GM19324 (cell line): ENCODE measurements around the gene MDN1.
A peak's percentile ranks its signal among the peaks of the same experiment; 100 is the strongest.
"Not testable (repeated sequence)": the region's sequence is repeated elsewhere in the genome, so short reads cannot be mapped to it uniquely, and the experiment has no call there.

Experiments used
- ATAC-seq: cut with Tn5 transposase; IDR thresholded peaks from one replicate; pipeline ENCODE4 v1.9.1; 2021; ENCODE audit warnings: mild to moderate bottlenecking, moderate library complexity; ENCODE audit not compliant: unreplicated experiment, low FRiP score

Gene MDN1

GRCh38 chr6:89781070-89782034, 38.2 kb downstream of the MDN1 start:
- no peak for ATAC-seq

DNA sequence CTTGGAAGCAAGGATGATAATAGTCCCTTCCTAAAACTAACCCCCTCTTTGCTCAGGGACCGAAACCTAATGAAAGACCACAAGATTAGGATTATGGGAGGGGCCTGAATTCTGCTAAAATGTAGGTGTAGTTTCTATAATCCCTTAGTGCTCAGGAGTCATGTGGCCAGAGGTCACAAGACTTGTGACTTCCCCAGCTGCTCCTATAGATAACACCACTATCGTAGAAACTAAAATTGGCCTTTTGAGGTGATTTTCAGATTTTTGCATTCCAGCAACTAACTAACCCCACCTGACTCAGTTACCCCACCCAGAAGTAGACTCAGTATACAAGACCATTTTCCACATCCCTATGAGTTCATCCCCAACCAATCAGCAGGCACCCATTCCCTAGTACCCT, 42.1 kb downstream of the MDN1 start:
- ATAC-seq, result no peak

DNA sequence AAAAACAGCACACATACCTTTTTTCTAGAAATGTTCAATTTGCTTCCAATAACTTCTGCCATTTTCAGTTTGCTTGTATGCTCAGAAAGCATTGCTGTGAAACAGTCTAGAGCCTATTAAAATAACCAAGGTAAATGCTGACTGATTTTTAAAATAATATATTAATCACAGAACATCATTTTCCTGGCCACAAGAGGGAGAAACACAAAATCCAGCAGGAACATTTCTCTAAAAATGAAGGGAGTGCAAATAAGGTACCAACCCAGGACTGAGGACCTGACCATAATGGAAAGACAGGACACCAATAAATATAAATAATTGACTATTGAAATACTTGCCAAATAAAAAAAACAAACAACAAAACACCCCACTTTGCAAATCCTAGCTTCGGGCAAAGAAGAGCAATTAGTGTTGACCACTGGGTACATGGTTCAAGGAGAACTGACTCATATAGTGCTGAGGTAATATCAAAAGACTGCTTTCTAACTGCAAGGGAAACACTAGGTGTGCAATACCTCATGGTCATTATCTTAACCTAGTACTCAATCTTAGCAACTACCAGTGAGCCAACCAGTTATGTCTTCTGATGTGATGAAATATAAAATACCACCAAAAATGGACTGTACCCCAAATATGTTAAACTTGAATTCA, 42.9 kb downstream of the MDN1 start:
- no peak for ATAC-seq

DNA sequence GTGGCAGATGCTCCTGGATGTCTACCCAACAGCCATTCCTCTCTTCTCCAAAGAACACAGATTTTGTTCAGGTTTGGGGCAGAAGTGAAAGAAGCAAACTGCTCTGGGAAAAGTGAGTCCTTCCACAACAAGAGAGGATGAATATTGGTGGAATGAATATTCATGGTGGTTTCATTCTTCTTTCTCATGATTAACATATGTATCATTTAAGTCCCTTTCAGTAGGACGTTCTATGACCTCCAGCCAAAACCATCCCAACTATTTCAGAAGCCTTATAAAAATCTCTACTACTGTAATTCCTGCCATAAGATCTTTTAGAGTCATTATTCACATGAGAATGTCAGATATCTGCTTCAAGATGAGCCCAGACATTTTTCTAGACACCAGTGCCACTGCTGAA, 44.4 kb downstream of the MDN1 start:
- ATAC-seq, result no peak

DNA sequence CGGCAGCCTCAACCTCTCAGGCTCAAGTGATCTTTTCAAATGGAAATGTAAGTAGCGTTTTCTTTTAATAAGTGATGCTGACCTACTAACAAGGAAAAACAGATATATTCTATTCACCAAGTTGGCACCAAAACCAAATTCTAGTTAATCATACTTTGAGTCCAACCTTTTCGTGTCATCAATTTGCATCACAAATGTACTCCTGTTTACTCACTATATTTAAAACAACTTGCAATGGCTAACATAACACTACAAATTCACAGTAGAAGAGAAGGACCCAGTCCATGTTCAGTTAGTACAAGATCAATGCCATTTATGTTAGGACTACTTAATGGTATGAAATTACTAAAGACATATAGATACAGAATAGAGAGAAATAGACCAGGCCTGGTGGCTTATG, 50.0 kb downstream of the MDN1 start:
- no peak for ATAC-seq

- ATAC-seq, result no peak
Measured at GRCh38 chr6:89768324-89768723, 51.3 kb downstream of the MDN1 start.

- ATAC-seq, result no peak
Measured at GRCh38 chr6:89763550-89763949, 56.0 kb downstream of the MDN1 start.

DNA sequence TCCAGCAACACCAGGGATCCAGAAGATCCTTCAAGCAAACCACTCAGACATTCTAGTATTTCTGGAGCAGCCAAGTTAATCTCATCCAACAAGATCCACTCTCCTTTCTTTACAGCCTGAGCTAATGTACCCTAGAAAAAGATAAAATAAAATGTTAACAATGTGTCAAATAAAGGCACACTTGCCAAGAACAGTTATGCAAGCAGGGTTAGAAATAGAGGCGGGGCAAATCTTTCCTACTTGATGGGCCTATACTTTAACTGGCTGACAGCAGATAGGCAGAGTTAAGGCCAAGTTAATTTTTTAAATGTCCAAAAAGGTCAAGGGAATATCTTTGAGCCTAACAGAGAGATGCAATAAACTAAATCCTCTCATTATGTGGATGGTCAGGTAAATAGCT, 60.8 kb downstream of the MDN1 start:
- no peak for ATAC-seq

GRCh38 chr6:89750338-89750737, 69.3 kb downstream of the MDN1 start:
- no peak for ATAC-seq

- no peak for ATAC-seq
Measured at GRCh38 chr6:89749918-89750317, 69.7 kb downstream of the MDN1 start.

DNA sequence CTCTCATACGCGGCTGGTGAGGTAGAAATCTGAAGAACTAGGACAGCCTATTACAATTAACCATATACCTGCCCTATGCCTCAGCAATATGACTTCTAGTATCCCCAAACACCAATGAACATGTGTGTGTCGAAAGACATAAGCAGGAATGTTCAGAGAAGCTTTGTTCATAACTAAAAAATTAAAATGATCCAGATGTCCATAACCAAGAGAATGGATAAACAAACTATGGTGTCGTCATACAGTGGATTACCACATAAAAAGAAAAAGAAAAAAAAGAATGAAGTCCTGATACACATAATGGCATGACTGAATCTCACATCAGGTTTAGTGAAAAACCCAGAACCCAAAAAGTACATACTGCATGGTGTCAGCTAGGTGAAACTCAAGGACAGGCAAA, 73.9 kb downstream of the MDN1 start:
- no peak for ATAC-seq

- ATAC-seq, result no peak
Measured at GRCh38 chr6:89745096-89745495, 74.5 kb downstream of the MDN1 start.

DNA sequence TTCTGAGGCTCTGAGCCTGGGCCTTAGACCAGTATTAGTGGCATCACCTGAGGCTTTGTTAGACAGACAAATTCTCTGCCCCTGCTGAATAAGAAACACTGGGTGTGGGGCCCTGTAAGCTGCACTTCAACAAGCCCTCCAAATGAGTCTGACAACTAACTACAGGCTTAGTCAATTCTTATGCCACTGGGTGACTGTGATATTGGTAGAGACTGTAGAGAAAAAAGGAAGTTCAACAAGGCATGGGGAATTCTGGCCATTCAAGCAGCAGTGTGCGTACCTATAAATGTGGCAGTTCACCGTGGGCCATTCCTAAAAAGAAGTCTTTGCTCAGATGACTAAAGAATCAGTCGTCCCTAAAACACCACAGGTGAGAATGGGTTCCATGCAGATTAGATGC, 82.7 kb downstream of the MDN1 start:
- ATAC-seq, result no peak

DNA sequence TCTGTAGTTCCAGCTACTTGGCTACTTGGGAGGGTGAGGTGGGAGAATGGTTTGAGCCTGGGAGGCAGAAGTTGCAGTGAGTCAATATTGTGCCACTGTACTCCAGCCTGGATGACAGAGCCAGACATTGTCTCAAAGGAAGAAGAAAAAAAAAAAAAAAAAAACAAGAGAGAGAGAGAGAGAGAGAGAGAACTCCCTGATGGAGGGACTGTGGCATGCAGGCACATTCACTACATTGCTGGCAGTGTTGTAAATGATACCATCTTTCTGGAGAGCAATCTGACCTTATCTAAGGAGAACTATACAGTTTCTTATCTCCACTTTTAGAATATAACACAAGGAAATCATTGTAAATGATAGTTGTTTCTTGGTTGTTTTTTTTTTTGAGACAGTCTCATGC, 85.1 kb downstream of the MDN1 start:
- ATAC-seq, result no peak

- ATAC-seq, result no peak
Measured at GRCh38 chr6:89731924-89732567, 87.5 kb downstream of the MDN1 start.

DNA sequence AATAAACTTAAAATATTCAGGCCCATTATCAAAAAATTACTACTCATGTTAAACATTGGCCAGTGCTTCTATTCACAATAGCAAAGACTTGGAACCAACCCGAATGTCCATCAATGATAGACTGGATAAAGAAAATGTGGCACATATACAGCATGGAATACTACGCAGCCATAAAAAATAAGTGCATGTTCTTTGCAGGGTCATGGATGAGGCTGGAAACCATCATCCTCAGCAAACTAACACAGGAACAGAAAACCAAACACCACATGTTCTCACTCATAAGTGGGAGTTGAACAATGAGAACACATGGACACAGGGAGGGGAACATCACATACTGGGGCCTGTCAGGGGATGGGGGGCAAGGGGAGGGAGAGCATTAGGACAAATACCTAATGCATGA, 88.3 kb downstream of the MDN1 start:
- ATAC-seq, result not testable (repeated sequence)

DNA sequence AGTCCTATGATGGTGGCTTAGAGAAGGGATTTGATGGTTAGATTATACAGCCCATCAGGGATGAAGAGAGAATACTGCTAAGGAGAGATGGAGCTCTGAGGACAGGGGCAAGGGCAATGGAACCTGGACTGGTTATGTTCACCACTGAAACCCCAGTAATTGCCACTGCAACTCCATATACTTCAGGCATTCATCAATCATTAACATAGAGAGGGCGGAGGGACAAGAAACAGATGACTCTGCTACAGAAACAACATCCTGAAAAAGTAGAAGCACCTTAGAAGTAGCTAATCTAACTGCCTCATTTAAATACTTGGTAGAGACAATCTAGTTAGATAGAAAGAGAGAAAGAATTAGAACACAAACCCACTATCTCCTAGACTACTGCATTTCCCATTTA, 89.8 kb downstream of the MDN1 start:
- ATAC-seq, result peak; percentile 71

GRCh38 chr6:89727501-89727900, 92.1 kb downstream of the MDN1 start:
- no peak for ATAC-seq

DNA sequence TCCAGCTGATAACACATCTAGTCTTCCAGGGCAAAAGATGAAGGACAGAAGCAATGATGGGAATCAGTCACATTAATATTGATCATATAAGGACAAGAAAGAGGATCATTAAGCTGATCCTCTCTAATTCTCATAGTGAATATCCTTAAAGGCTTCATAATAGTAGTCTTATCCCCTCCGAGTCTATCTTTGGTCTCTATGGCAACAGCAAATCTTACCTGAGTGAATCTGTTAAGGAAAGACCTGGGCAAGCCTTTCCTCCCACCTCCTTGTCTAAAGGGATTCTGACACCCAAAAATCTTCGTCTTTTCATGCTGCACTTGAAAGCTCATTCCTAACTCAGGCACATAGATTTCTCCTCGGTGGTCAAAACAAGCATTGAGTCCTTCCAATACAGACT, 94.6 kb downstream of the MDN1 start:
- no peak for ATAC-seq

- ATAC-seq, result no peak
Measured at GRCh38 chr6:89723046-89723445, 96.5 kb downstream of the MDN1 start.

DNA sequence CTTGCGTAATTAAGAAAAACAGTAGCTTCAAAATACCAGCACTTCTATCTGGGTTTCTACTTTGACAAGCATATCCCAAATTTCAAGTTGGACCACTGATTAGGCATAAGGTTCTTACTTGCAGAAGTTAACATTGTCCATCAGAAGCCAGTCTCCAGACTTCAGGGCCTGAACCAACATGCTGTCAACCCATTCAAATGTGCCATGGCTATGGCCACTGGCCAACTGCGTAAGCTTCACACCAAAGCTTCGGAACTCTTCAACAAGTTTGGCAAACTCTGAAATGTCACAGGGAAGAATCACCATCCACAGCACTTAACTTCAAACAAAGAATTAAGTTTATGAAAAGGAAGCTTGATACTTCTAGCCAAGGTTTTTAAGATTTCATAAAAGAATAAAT, 103.1 kb downstream of the MDN1 start:
- ATAC-seq, result no peak
